Measurements from ENCODE around the gene CBX6. TPM values are rescaled to one million over a fixed set of nuclear protein-coding genes. Genes with fewer than 3 reads are reported as not detected.

The CBX6 gene
- total and polyA plus RNA-seq, 2 of the 8 experiments (the other 6 are each of a cell fraction or from before 2014, with no cell fraction given) = 10.6 to 27.5 TPM

GRCh38 chr22:38823076-38823475, 48.9 kb downstream of the CBX6 start:
- peaks cover 0 to under 1% (median 0%) of the 10 kb centered on the region in 4 experiments; a peak in 1 of 7 replicates for H3K4me1 ChIP-seq (replicated peaks in 1 of 4; ENCODE audit: control insufficient read depth in 3 of 4, insufficient read depth in 4 of 4, low read length in 3 of 4)
- no peak overlapping the region for H2BK20ac ChIP-seq (ENCODE audit: low read length)
- no peak overlapping the region for H3K4me3 ChIP-seq (ENCODE audit: extremely low read depth in 1 of 4, insufficient read depth in 2 of 4, low read depth in 3 of 4, low read length in 4 of 4)
- no peak overlapping the region for H4K8ac ChIP-seq (ENCODE audit: extremely low read depth, insufficient read depth, low read length)
- H3K4ac ChIP-seq (replicated peaks; ENCODE audit: insufficient read length, low read depth, low read length) = no peak overlapping the region
- H3K56ac ChIP-seq (replicated peaks; ENCODE audit: insufficient read length, low read depth, low read length) = no peak overlapping the region
- H3K4me2 ChIP-seq (ENCODE audit: insufficient read depth in 1 of 2, low read depth in 2 of 2, low read length in 2 of 2) = no peak overlapping the region
- H3K9ac ChIP-seq (replicated peaks in 1 of 4; ENCODE audit: extremely low read depth in 1 of 4, low read depth in 3 of 4, low read length in 3 of 4) = no peak overlapping the region
- no peaks in the 10 kb centered on the region for H3K9me3 ChIP-seq (ENCODE audit: insufficient read depth in 2 of 2, low read depth in 1 of 2, low read length in 1 of 2)
- H3K36me3 ChIP-seq (ENCODE audit: control insufficient read depth in 2 of 4, insufficient read depth in 4 of 4, low read length in 3 of 4) = no peaks in the 10 kb centered on the region
- no peak overlapping the region for H2BK120ac ChIP-seq (replicated peaks; ENCODE audit: low read depth, low read length)
- H4K5ac ChIP-seq (ENCODE audit: insufficient read length, low read depth, low read length) = no peak overlapping the region
- ChIA-PET CTCF (ENCODE audit: partially characterized antibody) (interaction anchor here (0.7 to 6.8 kb wide), 4 partner anchors 13 to 90 kb away, joined by 3 to 53 read pairs (median 18); no protein-coding TSS in a partner anchor), POLR2A (ENCODE audit: partially characterized antibody) (no interaction called here)
- no peaks in the 10 kb centered on the region for H4K20me1 ChIP-seq (replicated peaks in 1 of 2; ENCODE audit: control insufficient read depth in 1 of 2, insufficient read depth in 2 of 2, low read length in 2 of 2)
- no peak overlapping the region for H2BK15ac ChIP-seq (ENCODE audit: low read length)
- 73% methylated on average over 3 of the region's 4 CpGs; no CpG with 5 or more reads in 1 of the 2 experiments for WGBS, 2 experiments (ENCODE audit: extremely low coverage in 1 of 2, insufficient coverage in 1 of 2, insufficient read length in 1 of 2, insufficient replicate concordance in 2 of 2, low coverage in 1 of 2, low lambda C conversion rate in 2 of 2, missing lambda C conversion rate in 1 of 2)
- no peak overlapping the region for H3K27ac ChIP-seq (ENCODE audit: low read depth, low read length)
- H3K14ac ChIP-seq (ENCODE audit: insufficient read length) = no peak overlapping the region
- peaks cover 3% of the 10 kb centered on the region; the same call in 1 of the 2 replicates for H3K79me1 ChIP-seq (ENCODE audit: low read depth, low read length)
- H3K18ac ChIP-seq (ENCODE audit: extremely low read depth, low read length) = no peak overlapping the region
- H3K23ac ChIP-seq (ENCODE audit: insufficient read length) = no peak overlapping the region
- no peaks in the 10 kb centered on the region; a peak in 1 of 7 replicates for H3K27me3 ChIP-seq (replicated peaks in 1 of 4; ENCODE audit: control insufficient read depth in 3 of 4, extremely low read depth in 1 of 4, insufficient read depth in 3 of 4, low read length in 3 of 4)
- no peak overlapping the region for H2BK12ac ChIP-seq (ENCODE audit: low read depth, low read length)
- H2AFZ ChIP-seq (ENCODE audit: low read length) = no peak overlapping the region
- H3K79me2 ChIP-seq (ENCODE audit: control insufficient read depth in 1 of 2, insufficient read depth in 2 of 2, low read length in 2 of 2) = no peaks in the 10 kb centered on the region
- H3K23me2 ChIP-seq (ENCODE audit: low read depth, low read length) = no peaks in the 10 kb centered on the region
- H4K91ac ChIP-seq (replicated peaks; ENCODE audit: insufficient read length, low read length) = no peak overlapping the region
- FAIRE-seq = no peak
- DNase-seq (ENCODE audit: low read depth in 1 of 2, low spot score in 2 of 2) = no peak
- no peak overlapping the region for H2BK5ac ChIP-seq (ENCODE audit: low read depth, low read length)
- no peak overlapping the region for H2AK5ac ChIP-seq (ENCODE audit: low read depth, low read length)
- TF ChIP-seq SRF (IDR thresholded peaks at IDR 0.05; ENCODE audit: low read depth, low read length) = no peak
- TF ChIP-seq RNF2 (IDR thresholded peaks at IDR 0.05; ENCODE audit: borderline replicate concordance, low read depth, low read length, missing control alignments, poor library complexity, severe bottlenecking) = no peak
- no peak for TF ChIP-seq CTBP2 (IDR thresholded peaks at IDR 0.05; ENCODE audit: borderline replicate concordance, insufficient read depth, insufficient read length, low read length)
- no peak for TF ChIP-seq CREB1 (IDR thresholded peaks at IDR 0.05)
- no peak for TF ChIP-seq POLR2AphosphoS5 (IDR thresholded peaks at IDR 0.05; ENCODE audit: low read depth, low read length)
- no peak for TF ChIP-seq RFX5 (IDR thresholded peaks at IDR 0.05; ENCODE audit: borderline replicate concordance, low read depth, low read length)
- TF ChIP-seq, protein P1, sequence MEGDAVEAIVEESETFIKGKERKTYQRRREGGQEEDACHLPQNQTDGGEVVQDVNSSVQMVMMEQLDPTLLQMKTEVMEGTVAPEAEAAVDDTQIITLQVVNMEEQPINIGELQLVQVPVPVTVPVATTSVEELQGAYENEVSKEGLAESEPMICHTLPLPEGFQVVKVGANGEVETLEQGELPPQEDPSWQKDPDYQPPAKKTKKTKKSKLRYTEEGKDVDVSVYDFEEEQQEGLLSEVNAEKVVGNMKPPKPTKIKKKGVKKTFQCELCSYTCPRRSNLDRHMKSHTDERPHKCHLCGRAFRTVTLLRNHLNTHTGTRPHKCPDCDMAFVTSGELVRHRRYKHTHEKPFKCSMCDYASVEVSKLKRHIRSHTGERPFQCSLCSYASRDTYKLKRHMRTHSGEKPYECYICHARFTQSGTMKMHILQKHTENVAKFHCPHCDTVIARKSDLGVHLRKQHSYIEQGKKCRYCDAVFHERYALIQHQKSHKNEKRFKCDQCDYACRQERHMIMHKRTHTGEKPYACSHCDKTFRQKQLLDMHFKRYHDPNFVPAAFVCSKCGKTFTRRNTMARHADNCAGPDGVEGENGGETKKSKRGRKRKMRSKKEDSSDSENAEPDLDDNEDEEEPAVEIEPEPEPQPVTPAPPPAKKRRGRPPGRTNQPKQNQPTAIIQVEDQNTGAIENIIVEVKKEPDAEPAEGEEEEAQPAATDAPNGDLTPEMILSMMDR (IDR thresholded peaks at IDR 0.05; ENCODE audit: control extremely low read depth in 1 of 3, insufficient read depth in 1 of 3, low read depth in 1 of 3, low read length in 3 of 3) = no peak
- TF ChIP-seq EP300 (IDR thresholded peaks at IDR 0.05; ENCODE audit: borderline replicate concordance in 1 of 2, low read depth in 2 of 2, low read length in 2 of 2) = no peak
- TF ChIP-seq MAFK (IDR thresholded peaks at IDR 0.05; ENCODE audit: low read depth, low read length) = no peak
- TF ChIP-seq CHD2 (IDR thresholded peaks at IDR 0.05; ENCODE audit: low read length) = no peak
- TF ChIP-seq CHD1 (IDR thresholded peaks at IDR 0.05; ENCODE audit: low read depth, low read length) = no peak
- TF ChIP-seq TBP (IDR thresholded peaks at IDR 0.05; ENCODE audit: low read depth, low read length) = no peak
